IPS DF 6.9 (cell line): Measurements from ENCODE around the gene CRTC3.

Experiments used
- DNase-seq: peaks from one replicate; pipeline ENCODE4 v3.0.0-alpha.2; 2013; ENCODE audit warnings: low read depth, low spot score
- H3K27ac ChIP-seq: one replicate; pipeline ENCODE4 v1.5.1; 2013; ENCODE audit warnings: low read length, control low read depth
- H3K27me3 ChIP-seq: 2 replicates; pipeline ENCODE4 v1.6.1; 2013; ENCODE audit warnings: mild to moderate bottlenecking, low read length; ENCODE audit not compliant: control insufficient read depth, insufficient read depth
- H3K36me3 ChIP-seq: 2 replicates; pipeline ENCODE4 v1.6.1; 2013; ENCODE audit warnings: low read length; ENCODE audit not compliant: control insufficient read depth, insufficient read depth
- H3K4me1 ChIP-seq: 2 replicates; pipeline ENCODE4 v1.6.1; 2013; ENCODE audit warnings: low read length; ENCODE audit not compliant: control insufficient read depth, insufficient read depth
- H3K4me3 ChIP-seq: 2 replicates; pipeline ENCODE4 v1.5.1; 2013; ENCODE audit warnings: mild to moderate bottlenecking, low read length
- H3K9me3 ChIP-seq: 2 replicates; pipeline ENCODE4 v1.6.1; 2013; ENCODE audit warnings: low read length, inconsistent platforms; ENCODE audit not compliant: control insufficient read depth, insufficient read depth
- WGBS: extraction: QIAGEN DNeasy Blood & Tissue Kit; methylation state at CpG from one replicate; pipeline ENCODE4 v1.1.7; 2013; ENCODE audit warnings: mixed read lengths, missing lambda C conversion rate; ENCODE audit not compliant: insufficient read length, insufficient coverage; 5-methylcytosine and 5-hydroxymethylcytosine counted together

Gene CRTC3

DNA sequence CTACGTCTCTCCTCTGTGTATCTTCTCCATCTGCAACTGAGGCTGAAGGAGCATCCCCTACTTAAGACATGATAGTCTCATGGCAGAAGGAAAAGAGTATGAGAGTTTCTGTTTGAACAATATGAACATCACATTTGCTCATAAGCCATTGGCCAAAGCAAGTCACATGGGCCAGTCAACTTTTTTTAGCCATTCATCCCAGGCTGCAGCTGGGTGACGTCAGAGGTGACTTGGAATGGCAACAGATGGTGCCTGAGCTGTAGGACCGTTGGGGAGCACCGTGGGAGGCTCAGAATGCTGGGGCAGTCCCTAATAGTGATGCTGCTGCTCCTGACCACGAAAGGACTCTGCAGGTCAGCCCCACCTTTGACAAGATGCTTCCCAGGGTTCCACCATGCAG lies 58.7 kb downstream of the CRTC3 start:
- no CpG with 5 or more reads among the region's 5 CpGs for WGBS
- H3K27me3 ChIP-seq, result no peaks in the 10 kb centered on the region; the same call in 1 of the 2 replicates

DNA sequence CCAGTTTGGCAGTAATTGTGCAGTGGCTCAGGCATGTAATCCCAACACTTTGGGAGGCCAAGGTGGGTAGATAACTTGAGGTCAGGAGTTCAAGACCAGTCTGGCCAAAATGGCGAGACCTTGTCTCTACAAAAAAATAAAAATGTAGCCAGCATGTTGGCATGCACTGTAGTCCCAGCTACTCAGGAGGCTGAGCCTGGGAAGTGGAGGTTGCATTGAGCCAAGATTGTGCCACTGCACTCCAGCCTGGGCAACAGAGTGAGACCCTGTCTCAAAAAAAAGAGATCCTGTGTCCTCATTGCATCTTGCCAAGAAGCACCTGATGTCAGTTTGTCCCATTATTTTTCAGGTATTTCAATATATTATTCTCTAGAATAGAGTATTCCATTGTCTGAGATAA lies 61.8 kb downstream of the CRTC3 start:
- Histone ChIP-seq H3K4me1 (peaks cover 3% of the 10 kb centered on the region), H3K27ac (no peak overlapping the region), H3K36me3 (no peaks in the 10 kb centered on the region), H3K4me3 (no peak overlapping the region), H3K27me3 (no peaks in the 10 kb centered on the region), H3K9me3 (no peaks in the 10 kb centered on the region)
- WGBS, result no CpG with 5 or more reads among the region's 1 CpG
- no peak for DNase-seq

More for the DNA sequence above, 58.7 kb downstream of the CRTC3 start:
- H3K36me3 ChIP-seq, result no peaks in the 10 kb centered on the region
- H3K4me3 ChIP-seq, result no peak overlapping the region
- DNase-seq, result no peak
- no peaks in the 10 kb centered on the region for H3K9me3 ChIP-seq
- no peak overlapping the region for H3K27ac ChIP-seq
- peaks cover 3% of the 10 kb centered on the region; the same call in 1 of the 2 replicates for H3K4me1 ChIP-seq

DNA sequence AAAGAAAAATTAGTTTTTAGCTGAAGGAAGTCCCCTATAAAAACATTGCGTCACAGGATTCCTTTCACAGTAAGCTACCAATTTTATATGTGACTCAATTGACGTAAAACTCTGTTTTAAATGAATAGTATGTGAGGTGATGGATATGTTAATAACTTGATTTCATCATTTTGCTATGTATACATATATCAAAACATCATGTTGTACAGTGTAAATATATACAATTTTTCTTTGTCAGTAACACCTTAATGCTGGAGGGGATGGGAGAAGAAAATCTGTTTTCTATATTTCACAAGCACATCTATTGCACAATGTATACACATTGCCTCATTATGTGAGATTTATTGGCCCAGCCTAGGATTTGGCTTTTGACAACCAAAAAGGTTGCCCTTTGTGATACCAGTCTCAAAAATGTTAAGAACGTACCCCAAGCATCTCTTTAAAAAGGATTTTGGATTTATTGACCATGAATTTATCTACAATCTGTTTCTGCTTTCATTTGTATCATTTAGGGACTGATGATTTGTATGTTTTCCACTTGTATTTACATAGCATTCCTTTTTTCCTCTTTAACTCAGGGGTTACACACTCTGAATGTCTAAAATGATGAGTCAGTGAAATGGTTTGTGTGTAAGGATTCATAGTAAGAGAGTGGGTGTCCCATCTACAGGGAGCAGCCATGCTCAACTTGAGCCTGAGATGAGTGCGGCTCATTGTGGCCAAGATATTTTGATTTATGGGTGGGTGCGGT lies 62.6 kb downstream of the CRTC3 start:
- Histone ChIP-seq H3K4me3 (no peak overlapping the region), H3K9me3 (no peaks in the 10 kb centered on the region), H3K27ac (no peak overlapping the region), H3K4me1 (peaks cover 3% of the 10 kb centered on the region), H3K27me3 (no peaks in the 10 kb centered on the region), H3K36me3 (no peaks in the 10 kb centered on the region)
- no CpG with 5 or more reads among the region's 5 CpGs for WGBS
- no peak for DNase-seq

DNA sequence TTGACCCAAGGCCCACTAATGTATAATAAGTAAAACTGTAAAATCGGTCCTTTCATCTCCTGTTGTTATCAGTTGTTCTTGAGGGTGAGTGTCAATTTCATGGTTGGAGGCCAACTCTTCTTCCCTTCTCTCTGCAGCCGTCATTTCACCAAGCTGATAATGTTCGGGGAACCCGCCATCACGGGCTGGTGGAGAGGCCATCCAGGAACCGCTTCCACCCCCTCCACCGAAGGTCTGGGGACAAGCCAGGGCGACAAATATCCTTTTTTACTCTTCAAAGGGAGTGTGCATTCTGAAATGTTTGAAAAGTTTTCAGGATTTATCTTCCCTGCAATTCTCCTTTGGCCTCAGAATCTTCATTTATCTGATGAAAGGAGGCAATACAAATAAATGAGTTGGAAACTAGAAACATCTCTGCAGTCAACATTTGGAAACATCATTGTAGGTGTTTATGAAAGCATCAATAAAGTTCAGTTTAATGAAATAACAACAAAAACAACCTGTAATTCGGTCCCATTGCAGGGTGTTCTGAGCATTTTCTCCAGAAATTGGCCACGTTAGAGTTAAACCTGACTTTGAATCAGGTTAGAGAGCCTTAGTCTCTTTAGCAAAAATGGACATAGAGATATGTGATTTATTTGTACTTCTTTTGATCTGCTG lies 63.9 kb downstream of the CRTC3 start:
- Histone ChIP-seq H3K36me3 (no peaks in the 10 kb centered on the region), H3K4me1 (peaks cover 3% of the 10 kb centered on the region), H3K9me3 (no peaks in the 10 kb centered on the region), H3K27me3 (no peaks in the 10 kb centered on the region), H3K27ac (no peak overlapping the region), H3K4me3 (no peak overlapping the region)
- WGBS, result no CpG with 5 or more reads among the region's 10 CpGs
- DNase-seq, result no peak

DNA sequence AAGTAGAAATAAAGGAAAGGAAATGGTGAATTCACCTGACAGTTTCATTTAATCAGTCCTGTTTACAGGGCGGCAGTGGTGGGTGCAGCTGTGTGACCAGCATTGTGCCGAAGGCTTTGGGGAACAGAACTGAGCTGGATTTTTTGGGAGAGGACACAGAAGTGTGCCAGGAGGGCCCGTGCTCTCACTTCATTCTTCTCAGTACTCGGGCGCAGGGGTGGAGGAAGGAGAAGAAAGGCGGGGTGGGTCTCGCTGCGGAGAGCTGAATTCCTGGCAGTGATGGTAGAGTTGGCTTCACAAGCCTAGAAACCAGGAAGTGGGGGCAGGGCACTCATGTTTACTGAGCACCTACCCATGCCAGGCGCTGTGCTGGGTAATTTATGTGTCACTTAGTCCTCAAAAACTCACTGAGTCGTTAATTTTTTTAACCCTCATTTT lies 64.6 kb downstream of the CRTC3 start:
- WGBS, result no CpG with 5 or more reads among the region's 10 CpGs
- Histone ChIP-seq H3K27me3 (no peaks in the 10 kb centered on the region), H3K4me1 (peaks cover 3% of the 10 kb centered on the region), H3K27ac (no peak overlapping the region), H3K36me3 (no peaks in the 10 kb centered on the region), H3K4me3 (no peak overlapping the region), H3K9me3 (no peaks in the 10 kb centered on the region)
- DNase-seq, result no peak

DNA sequence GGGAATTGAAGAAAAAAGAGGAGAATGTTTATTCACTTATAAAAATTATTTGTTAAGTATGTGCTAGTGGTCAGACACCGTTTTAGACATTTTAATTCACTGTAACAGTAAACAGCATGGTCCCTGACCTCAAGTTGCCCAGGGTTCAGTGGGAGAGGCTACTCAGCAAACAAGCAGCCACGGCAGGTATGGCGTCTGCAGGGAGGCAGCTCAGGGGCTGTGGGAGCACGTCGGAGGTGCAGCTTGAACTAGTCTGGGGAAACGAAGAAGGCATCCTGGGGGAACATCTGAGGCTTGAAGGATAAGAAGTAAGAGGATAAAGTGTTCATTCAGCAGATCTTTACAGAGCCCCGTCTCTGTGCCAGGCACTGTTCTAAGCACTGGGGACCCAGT lies 66.0 kb downstream of the CRTC3 start:
- H3K9me3 ChIP-seq, result no peaks in the 10 kb centered on the region
- no peak overlapping the region for H3K27ac ChIP-seq
- no peaks in the 10 kb centered on the region for H3K27me3 ChIP-seq
- DNase-seq, result no peak
- peaks cover 3% of the 10 kb centered on the region for H3K4me1 ChIP-seq
- WGBS, result no CpG with 5 or more reads among the region's 7 CpGs
- H3K36me3 ChIP-seq, result no peaks in the 10 kb centered on the region
- no peak overlapping the region for H3K4me3 ChIP-seq

DNA sequence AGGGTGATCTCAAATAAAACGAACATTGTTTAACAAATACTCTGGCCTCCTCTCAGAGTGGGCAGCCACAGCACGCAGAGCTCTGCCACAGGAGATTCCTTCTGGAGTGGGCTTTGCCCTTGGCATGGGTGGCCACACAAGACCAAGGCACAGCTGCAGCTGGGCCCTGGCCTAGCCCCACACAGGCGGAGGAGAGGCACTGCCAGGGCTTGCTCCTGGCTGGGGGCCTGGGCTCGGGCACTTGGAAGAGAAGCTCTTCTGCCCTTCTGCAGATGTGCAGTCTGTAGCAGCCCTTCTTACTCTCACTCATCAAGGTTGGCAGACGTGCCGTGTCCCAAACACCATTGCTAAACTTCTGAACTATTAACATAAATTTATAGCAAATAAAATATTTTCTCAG lies 67.2 kb downstream of the CRTC3 start:
- peaks cover 3% of the 10 kb centered on the region for H3K4me1 ChIP-seq
- no peaks in the 10 kb centered on the region for H3K27me3 ChIP-seq
- H3K36me3 ChIP-seq, result no peaks in the 10 kb centered on the region
- WGBS, result no CpG with 5 or more reads among the region's 6 CpGs
- H3K27ac ChIP-seq, result no peak overlapping the region
- H3K4me3 ChIP-seq, result no peak overlapping the region
- no peak for DNase-seq
- H3K9me3 ChIP-seq, result no peaks in the 10 kb centered on the region

DNA sequence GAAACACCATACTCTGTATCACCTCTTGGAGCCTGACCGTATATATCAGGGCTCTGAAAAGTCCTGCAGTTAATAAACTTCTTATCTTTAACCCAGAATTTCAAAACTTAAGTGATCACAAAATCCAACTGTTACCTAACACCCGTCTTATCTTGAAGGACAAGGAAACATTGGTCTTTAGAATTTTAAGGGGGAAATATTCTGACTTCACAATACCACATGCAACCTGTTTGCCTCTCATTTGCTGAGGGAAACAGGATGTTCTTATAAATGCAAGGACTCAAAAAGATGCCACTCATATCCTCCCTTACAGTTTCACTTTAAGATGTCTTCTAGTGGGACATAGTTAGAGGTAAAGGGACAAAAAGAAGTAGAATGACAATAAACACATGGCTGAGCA lies 67.9 kb downstream of the CRTC3 start:
- no peak for DNase-seq
- H3K27me3 ChIP-seq, result no peaks in the 10 kb centered on the region
- H3K36me3 ChIP-seq, result no peaks in the 10 kb centered on the region
- peaks cover 3% of the 10 kb centered on the region for H3K4me1 ChIP-seq
- no peaks in the 10 kb centered on the region for H3K9me3 ChIP-seq
- no peak overlapping the region for H3K27ac ChIP-seq
- no peak overlapping the region for H3K4me3 ChIP-seq
- WGBS, result no CpG with 5 or more reads among the region's 2 CpGs

DNA sequence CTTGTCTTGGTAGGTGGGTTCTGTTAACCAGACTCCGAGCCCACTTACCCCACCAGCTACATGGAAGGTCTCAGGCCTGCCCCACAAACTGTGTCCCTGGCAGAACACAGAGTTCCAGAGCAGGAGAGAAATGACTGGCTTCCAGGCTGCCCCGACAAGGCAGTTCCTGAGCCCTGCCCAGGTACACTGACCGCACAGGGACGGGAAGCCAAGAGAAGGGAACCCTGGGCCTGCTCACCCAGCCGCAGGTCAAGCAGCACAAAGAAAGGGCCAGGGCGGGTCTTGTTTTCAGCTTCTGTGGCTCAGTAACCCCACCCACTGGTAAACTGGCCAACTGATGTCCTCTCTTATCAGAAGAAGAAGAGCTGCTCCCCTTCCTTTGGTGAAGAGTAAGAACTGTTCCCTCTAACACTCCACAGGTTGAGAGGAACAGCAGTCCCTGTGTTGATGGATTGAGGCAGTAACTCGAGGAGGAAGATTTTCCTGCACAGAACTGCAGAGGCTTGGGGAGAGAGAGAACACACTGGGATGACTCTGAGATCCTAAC lies 68.4 kb downstream of the CRTC3 start:
- no peaks in the 10 kb centered on the region for H3K9me3 ChIP-seq
- peaks cover 3% of the 10 kb centered on the region for H3K4me1 ChIP-seq
- no CpG with 5 or more reads among the region's 7 CpGs for WGBS
- H3K4me3 ChIP-seq, result no peak overlapping the region
- no peaks in the 10 kb centered on the region for H3K36me3 ChIP-seq
- H3K27me3 ChIP-seq, result no peaks in the 10 kb centered on the region
- no peak overlapping the region for H3K27ac ChIP-seq
- no peak for DNase-seq

DNA sequence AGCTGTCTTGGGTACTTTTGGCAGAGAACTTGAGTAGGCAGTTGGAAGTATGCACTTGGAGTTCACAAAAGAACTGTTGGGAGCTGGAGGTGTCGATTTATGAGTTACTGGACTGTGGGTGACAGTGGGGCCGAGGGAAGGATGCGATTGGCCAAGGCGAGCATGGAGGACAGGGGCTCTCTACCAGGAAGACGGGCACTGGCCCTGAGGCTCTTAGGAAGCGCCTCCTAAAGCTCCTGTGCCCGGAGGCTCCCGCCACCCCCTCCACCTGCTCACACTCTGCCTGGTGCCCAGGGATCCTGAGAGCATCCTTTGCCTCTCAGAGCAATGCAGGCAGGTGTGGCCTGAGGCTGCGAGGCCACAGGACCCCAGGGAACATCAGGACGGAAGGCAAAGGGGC lies 69.0 kb downstream of the CRTC3 start:
- no peak overlapping the region for H3K4me3 ChIP-seq
- peaks cover 3% of the 10 kb centered on the region for H3K4me1 ChIP-seq
- no peak overlapping the region for H3K27ac ChIP-seq
- no CpG with 5 or more reads among the region's 10 CpGs for WGBS
- DNase-seq, result no peak
- H3K9me3 ChIP-seq, result no peaks in the 10 kb centered on the region
- H3K36me3 ChIP-seq, result no peaks in the 10 kb centered on the region
- H3K27me3 ChIP-seq, result no peaks in the 10 kb centered on the region
